OCI-LY1 (cell line): Measurements from ENCODE around the gene CD300LB.

Source experiments
- H2AFZ ChIP-seq: fragments of 200-600 bp; sonication (generic), shearing (Covaris generic); 2 replicates; pipeline ENCODE4 v1.6.0; 2014; ENCODE audit warnings: antibody characterized with exemption, mild to moderate bottlenecking, low read length
- H3F3A ChIP-seq: fragments of 200-600 bp; sonication (generic), shearing (Covaris generic); 2 replicates; pipeline ENCODE4 v1.6.0; 2014; ENCODE audit warnings: mild to moderate bottlenecking, antibody characterized with exemption, low read length, moderate library complexity; ENCODE audit not compliant: insufficient read depth
- H3K27ac ChIP-seq: fragments of 200-600 bp; sonication (generic); 2 replicates; pipeline ENCODE4 v1.5.1; 2014; ENCODE audit warnings: low read length, mixed run types, mild to moderate bottlenecking, low read depth; ENCODE audit not compliant: poor library complexity, severe bottlenecking
- H3K27me3 ChIP-seq: fragments of 200-600 bp; sonication (generic); 2 replicates; pipeline ENCODE4 v1.6.0; 2014; ENCODE audit warnings: antibody characterized with exemption, mild to moderate bottlenecking, low read length, moderate library complexity; ENCODE audit not compliant: insufficient read depth
- H3K36me3 ChIP-seq: fragments of 200-600 bp; sonication (generic); 2 replicates; pipeline ENCODE4 v1.6.1; 2014; ENCODE audit warnings: mild to moderate bottlenecking, antibody characterized with exemption, low read length, moderate library complexity, mixed read lengths; ENCODE audit not compliant: insufficient read depth
- H3K4me1 ChIP-seq: fragments of 200-600 bp; sonication (generic); 2 replicates; pipeline ENCODE4 v1.5.1; 2014; ENCODE audit warnings: mild to moderate bottlenecking, low read length, moderate library complexity; ENCODE audit not compliant: insufficient read depth, severe bottlenecking
- H3K4me2 ChIP-seq: fragments of 200-600 bp; sonication (generic), shearing (Covaris generic); 2 replicates; pipeline ENCODE4 v1.6.1; 2014; ENCODE audit warnings: low read length
- H3K4me3 ChIP-seq: fragments of 200-600 bp; sonication (generic); 2 replicates; pipeline ENCODE4 v1.5.1; 2014; ENCODE audit warnings: low read length, low read depth, mild to moderate bottlenecking, mixed read lengths; ENCODE audit not compliant: poor library complexity, severe bottlenecking
- H3K79me2 ChIP-seq: fragments of 200-600 bp; shearing (Covaris generic); 2 replicates; pipeline ENCODE4 v1.6.1; 2016; ENCODE audit warnings: mixed run types, low read length, mixed read lengths; ENCODE audit not compliant: insufficient read depth
- H3K9ac ChIP-seq: fragments of 200-600 bp; sonication (generic), shearing (Covaris generic); 2 replicates; pipeline ENCODE4 v1.6.1; 2014; ENCODE audit warnings: mild to moderate bottlenecking, low read length, mixed read lengths
- H3K9me2 ChIP-seq: fragments of 200-600 bp; sonication (generic), shearing (Covaris generic); 2 replicates; pipeline ENCODE4 v1.6.1; 2014; ENCODE audit warnings: low read depth, mild to moderate bottlenecking, low read length, mixed read lengths
- H3K9me3 ChIP-seq: fragments of 200-600 bp; shearing (Covaris generic); 2 replicates; pipeline ENCODE4 v1.6.1; 2014; ENCODE audit warnings: low read length, mixed read lengths
- H4K20me1 ChIP-seq: fragments of 200-600 bp; sonication (generic), shearing (Covaris generic); 2 replicates; pipeline ENCODE4 v1.6.0; 2016; ENCODE audit warnings: mild to moderate bottlenecking, low read length; ENCODE audit not compliant: insufficient read depth
- EZH2 ChIP-seq: fragments of 200-600 bp; sonication (generic), shearing (Covaris generic); IDR thresholded peaks from 2 replicates; pipeline ENCODE4 v1.8.0; 2017; ENCODE audit warnings: borderline replicate concordance, mixed run types, mild to moderate bottlenecking, antibody characterized with exemption, low read length, moderate library complexity, mixed read lengths
- TF ChIP-seq, protein P1 (sequence below): fragments of 200-600 bp; sonication (generic), shearing (Covaris generic); IDR thresholded peaks from 2 replicates; pipeline ENCODE4 v1.5.1; 2017; ENCODE audit warnings: mild to moderate bottlenecking, antibody characterized with exemption, low read length, moderate library complexity, mixed read lengths

The CD300LB gene

DNA sequence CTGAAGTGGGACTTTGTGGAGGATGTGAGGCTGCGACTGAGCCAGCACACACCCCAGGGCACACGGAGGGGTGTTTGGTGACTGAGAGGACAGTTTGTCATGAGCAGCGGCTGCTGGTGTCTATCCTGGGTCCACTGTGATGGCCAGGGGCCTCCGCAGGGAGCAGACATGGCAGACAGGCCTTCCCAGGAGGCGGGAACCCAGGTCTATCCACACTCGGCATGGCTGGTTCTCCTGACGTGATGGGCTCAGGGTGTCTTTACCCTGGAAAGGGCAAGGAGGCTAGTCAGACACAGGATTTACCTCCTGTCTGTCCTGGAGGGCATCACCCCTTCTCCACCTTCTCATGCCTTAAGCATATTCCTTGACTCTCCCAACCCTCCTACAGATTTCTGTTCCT lies 15.3 kb upstream of the CD300LB start:
- H3K27ac ChIP-seq = no peak overlapping the region
- H3K27me3 ChIP-seq = 0 out of 2 replicates have a peak, but pooled peaks cover 1% of the 10 kb centered on the region
- no peak overlapping the region for H3K4me3 ChIP-seq
- TF ChIP-seq, protein P1, sequence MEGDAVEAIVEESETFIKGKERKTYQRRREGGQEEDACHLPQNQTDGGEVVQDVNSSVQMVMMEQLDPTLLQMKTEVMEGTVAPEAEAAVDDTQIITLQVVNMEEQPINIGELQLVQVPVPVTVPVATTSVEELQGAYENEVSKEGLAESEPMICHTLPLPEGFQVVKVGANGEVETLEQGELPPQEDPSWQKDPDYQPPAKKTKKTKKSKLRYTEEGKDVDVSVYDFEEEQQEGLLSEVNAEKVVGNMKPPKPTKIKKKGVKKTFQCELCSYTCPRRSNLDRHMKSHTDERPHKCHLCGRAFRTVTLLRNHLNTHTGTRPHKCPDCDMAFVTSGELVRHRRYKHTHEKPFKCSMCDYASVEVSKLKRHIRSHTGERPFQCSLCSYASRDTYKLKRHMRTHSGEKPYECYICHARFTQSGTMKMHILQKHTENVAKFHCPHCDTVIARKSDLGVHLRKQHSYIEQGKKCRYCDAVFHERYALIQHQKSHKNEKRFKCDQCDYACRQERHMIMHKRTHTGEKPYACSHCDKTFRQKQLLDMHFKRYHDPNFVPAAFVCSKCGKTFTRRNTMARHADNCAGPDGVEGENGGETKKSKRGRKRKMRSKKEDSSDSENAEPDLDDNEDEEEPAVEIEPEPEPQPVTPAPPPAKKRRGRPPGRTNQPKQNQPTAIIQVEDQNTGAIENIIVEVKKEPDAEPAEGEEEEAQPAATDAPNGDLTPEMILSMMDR = no peak
- TF ChIP-seq EZH2 = no peak
- H3K9ac ChIP-seq = no peak overlapping the region
- no peaks in the 10 kb centered on the region for H4K20me1 ChIP-seq
- no peaks in the 10 kb centered on the region for H3K36me3 ChIP-seq
- H3K9me3 ChIP-seq = no peaks in the 10 kb centered on the region
- H3K4me1 ChIP-seq = no peaks in the 10 kb centered on the region
- H3K4me2 ChIP-seq = no peak overlapping the region
- no peaks in the 10 kb centered on the region for H3K9me2 ChIP-seq
- H2AFZ ChIP-seq = no peak overlapping the region
- no peaks in the 10 kb centered on the region for H3K79me2 ChIP-seq
- H3F3A ChIP-seq = no peaks in the 10 kb centered on the region

DNA sequence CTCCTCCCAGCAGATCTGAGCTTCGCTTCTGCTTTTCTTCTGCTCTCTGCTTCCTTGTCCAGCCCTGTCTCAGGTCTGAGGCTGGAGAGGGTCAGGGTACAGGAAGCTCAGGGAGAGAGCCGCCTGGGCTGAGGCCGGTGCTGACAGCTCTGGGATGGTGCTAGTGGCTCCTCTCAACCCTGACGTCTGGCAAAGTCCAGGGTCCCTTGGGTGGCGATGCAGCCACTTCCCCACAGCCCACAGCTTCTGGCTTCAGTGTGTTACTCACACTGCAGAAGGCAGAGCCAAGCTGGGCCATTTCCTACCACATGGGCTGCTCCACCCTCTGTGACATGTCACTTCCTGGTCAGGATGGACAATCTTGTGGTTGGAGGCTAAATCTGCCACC lies 14.6 kb upstream of the CD300LB start, which contains the start of gene CD300C:
Gene CD300C, minus strand, starts transcription at position 273 of the 388 bp plus-strand sequence. CDS start 333 bp downstream, outside the sequence.
- no peak within 1 kb of the TSS for H3K9ac ChIP-seq
- no peaks in the 10 kb centered on the region for H3K79me2 ChIP-seq
- H3K9me2 ChIP-seq = no peaks in the 10 kb centered on the region
- H3K4me2 ChIP-seq = no peak within 1 kb of the TSS
- no peaks in the 10 kb centered on the region for H3K9me3 ChIP-seq
- no peaks in the 10 kb centered on the region for H3K36me3 ChIP-seq
- no peaks in the 10 kb centered on the region for H4K20me1 ChIP-seq
- no peaks in the 10 kb centered on the region for H3F3A ChIP-seq
- no peaks in the 10 kb centered on the region for H3K4me1 ChIP-seq
- no peak for TF ChIP-seq EZH2
- TF ChIP-seq, protein P1 = no peak
- no peak within 1 kb of the TSS for H3K27ac ChIP-seq
- H3K27me3 ChIP-seq = no peaks in the 10 kb centered on the region
- no peak within 1 kb of the TSS for H2AFZ ChIP-seq
- no peak within 1 kb of the TSS for H3K4me3 ChIP-seq

DNA sequence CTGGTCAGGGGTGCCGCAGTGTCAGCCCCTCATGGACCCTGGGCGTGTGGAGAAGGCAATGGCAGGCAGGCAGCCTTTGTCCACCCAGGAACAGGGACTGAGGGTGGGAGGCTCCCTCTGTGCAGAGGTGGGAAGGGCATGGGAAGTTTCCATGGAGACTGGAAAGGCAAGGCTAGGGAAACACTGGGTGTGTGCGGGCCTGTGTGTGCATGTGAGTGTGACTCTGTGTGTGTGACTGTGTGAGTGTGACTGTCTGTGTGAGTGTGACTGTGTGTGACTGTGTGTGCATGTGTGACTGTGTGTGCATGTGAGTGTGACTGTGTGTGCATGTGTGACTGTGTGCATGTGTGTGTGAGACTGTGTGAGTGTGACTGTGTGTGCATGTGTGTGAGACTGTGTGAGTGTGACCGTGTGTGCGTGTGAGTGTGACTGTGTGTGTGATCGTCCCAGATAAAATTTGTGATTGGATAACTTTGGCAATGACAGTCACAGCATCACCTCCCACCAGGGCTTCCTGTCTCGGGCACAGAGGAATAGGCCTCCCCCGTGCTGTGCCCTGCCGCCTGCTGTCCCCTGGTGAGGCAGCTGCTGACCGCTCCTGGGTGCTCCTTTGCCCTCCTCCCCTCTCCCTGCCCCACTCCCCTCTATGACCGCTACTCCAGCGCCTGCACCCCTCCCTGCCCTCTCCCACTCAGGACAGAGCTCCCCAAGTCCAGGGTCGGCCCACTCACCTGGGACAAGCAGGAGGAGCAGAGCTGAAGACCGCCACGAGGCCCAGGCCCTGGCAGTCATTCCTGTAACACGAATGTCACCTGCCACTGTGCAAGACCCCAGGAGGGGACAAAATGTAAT lies 13.9 kb upstream of the CD300LB start:
- no peak overlapping the region for H3K9ac ChIP-seq
- H4K20me1 ChIP-seq = no peaks in the 10 kb centered on the region
- no peaks in the 10 kb centered on the region for H3K36me3 ChIP-seq
- H3K9me2 ChIP-seq = no peaks in the 10 kb centered on the region
- no peaks in the 10 kb centered on the region for H3F3A ChIP-seq
- TF ChIP-seq EZH2 = no peak
- TF ChIP-seq, protein P1 = no peak
- no peak overlapping the region for H3K4me3 ChIP-seq
- no peaks in the 10 kb centered on the region for H3K4me1 ChIP-seq
- H3K9me3 ChIP-seq = no peaks in the 10 kb centered on the region
- H3K27me3 ChIP-seq = no peaks in the 10 kb centered on the region
- no peaks in the 10 kb centered on the region for H3K79me2 ChIP-seq
- H3K27ac ChIP-seq = no peak overlapping the region
- H3K4me2 ChIP-seq = no peak overlapping the region
- no peak overlapping the region for H2AFZ ChIP-seq
